ENCODE measurements around the gene ZNF319.

DNA sequence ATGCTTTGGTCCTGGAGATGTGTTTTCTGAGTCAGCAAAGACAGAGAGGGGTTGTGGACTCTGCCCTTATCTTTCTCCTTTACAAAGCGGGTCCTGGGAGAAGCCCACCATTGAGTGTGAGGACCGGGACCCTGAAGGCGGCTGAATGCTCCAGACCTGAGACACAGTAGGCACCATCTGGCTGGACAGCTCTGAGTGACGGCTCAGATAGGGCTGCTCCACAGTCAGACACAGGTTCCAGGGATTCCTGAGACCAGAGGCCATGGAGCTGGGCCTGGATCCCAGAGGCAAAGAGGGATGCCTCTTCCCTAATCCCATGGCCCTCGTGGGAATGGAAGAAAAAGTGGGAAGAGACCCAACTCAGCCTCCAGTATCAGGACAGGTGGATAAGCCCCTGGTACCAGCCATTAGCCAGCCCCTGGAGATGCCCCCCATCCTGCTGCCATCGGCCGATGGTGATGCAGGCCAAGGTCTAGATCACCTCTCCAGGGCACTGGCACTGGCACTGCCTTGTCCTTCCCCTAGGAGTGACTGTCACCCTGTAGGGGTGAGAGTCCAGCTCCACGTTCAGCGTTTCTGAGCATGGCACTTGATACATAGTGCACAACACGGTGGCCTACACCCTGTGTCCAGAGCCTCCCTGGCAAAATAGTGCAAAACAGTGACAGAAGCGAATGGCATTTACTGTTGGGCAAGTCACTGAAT is 29.8 kb upstream of the ZNF319 start:
- TF ChIP-seq, protein P1, sequence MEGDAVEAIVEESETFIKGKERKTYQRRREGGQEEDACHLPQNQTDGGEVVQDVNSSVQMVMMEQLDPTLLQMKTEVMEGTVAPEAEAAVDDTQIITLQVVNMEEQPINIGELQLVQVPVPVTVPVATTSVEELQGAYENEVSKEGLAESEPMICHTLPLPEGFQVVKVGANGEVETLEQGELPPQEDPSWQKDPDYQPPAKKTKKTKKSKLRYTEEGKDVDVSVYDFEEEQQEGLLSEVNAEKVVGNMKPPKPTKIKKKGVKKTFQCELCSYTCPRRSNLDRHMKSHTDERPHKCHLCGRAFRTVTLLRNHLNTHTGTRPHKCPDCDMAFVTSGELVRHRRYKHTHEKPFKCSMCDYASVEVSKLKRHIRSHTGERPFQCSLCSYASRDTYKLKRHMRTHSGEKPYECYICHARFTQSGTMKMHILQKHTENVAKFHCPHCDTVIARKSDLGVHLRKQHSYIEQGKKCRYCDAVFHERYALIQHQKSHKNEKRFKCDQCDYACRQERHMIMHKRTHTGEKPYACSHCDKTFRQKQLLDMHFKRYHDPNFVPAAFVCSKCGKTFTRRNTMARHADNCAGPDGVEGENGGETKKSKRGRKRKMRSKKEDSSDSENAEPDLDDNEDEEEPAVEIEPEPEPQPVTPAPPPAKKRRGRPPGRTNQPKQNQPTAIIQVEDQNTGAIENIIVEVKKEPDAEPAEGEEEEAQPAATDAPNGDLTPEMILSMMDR (IDR thresholded peaks at IDR 0.05; ENCODE audit: low read depth, low read length, missing input control) = no peak
- TF ChIP-seq JUND (IDR thresholded peaks at IDR 0.05) (peak in 1 of 2 donors; percentile 24), ZBTB33 (IDR thresholded peaks at IDR 0.05) (no peak), YY1 (IDR thresholded peaks at IDR 0.05) (no peak), SP1 (IDR thresholded peaks at IDR 0.05) (peak; percentile 70), FOXA1 (IDR thresholded peaks at IDR 0.05) (no peak), GABPA (IDR thresholded peaks at IDR 0.05 in 1 of 2, conservative IDR thresholded peaks at IDR 0.05 in 1 of 2) (no peak), TAF1 (conservative IDR thresholded peaks at IDR 0.05) (no peak), RAD21 (IDR thresholded peaks at IDR 0.05) (peak in 1 of 2 donors; percentile 15)
- TF ChIP-seq, protein P2, sequence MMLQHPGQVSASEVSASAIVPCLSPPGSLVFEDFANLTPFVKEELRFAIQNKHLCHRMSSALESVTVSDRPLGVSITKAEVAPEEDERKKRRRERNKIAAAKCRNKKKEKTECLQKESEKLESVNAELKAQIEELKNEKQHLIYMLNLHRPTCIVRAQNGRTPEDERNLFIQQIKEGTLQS (IDR thresholded peaks at IDR 0.05) = no peak
